Prostate gland (tissue), 2 donors: Measurements from ENCODE around the gene ZNF536. TPM values are rescaled to one million over a fixed set of nuclear protein-coding genes. Genes with fewer than 3 reads are reported as not detected.

Experiments used
- DNase-seq: peaks from one replicate; pipeline ENCODE4 v3.0.0-alpha.2; 2019; ENCODE audit warnings: low spot score
- H3K27ac ChIP-seq, 2 donors: fragments of 200-600 bp; sonication (generic); 2 replicates each; pipeline ENCODE4 v1.5.1; 2017 to 2019
- H3K27me3 ChIP-seq: fragments of 200-600 bp; sonication (generic); replicated peaks from 2 replicates; pipeline ENCODE4 v1.5.1; 2019; ENCODE audit not compliant: insufficient read depth
- H3K36me3 ChIP-seq, 2 donors: fragments of 200-600 bp; sonication (generic); 1 replicate in 1 of 2; 2 replicates in 1 of 2; pipeline versions ENCODE4 v1.5.1 to v1.8.1; 2017 to 2019
- H3K4me1 ChIP-seq: fragments of 200-600 bp; sonication (generic); replicated peaks from 2 replicates; pipeline ENCODE4 v1.5.1; 2019
- H3K4me3 ChIP-seq, 2 donors: fragments of 200-600 bp; sonication (generic); 2 replicates each; pipeline ENCODE4 v1.5.1; 2017 to 2019
- H3K9me3 ChIP-seq: fragments of 200-600 bp; sonication (generic); 2 replicates; pipeline ENCODE4 v1.5.1; 2017
- CTCF ChIP-seq, 4 experiments: fragments of 200-600 bp in 2 of 4; fragments of 450-650 bp in 2 of 4; sonication (generic) in 2 of 4; IDR thresholded peaks; 1 replicate in 3 of 4; 2 replicates in 1 of 4; pipeline ENCODE4 v1.5.1; 2016 to 2019; ENCODE audit warnings: antibody characterized with exemption in 4 of 4, mild to moderate bottlenecking in 2 of 4, moderate library complexity in 2 of 4
- POLR2A ChIP-seq: fragments of 450-650 bp; IDR thresholded peaks from one replicate; pipeline ENCODE4 v1.6.1; 2016; ENCODE audit warnings: antibody characterized with exemption, mild to moderate bottlenecking
- POLR2AphosphoS5 ChIP-seq: sonication (generic); formaldehyde crosslinking; IDR thresholded peaks from one replicate; pipeline ENCODE4 v1.6.1; 2017; ENCODE audit warnings: antibody characterized with exemption
- WGBS: methylation state at CpG from one replicate; pipeline ENCODE4 v1.1.5; 2018; 5-methylcytosine and 5-hydroxymethylcytosine counted together
- intact Hi-C: fragments of 100-400 bp; cut with DNase I; formaldehyde crosslinking; loops from one replicate; pipeline ENCODE4 v1.14.2; 2022
- total RNA-seq, 2 donors: library from RNA; depleted of rRNA; stranded (reverse); fragments of >200 nt; gene quantifications; one replicate each; pipeline ENCODE4 v1.1.0, GENCODE V29; 2016

The ZNF536 gene
- total RNA-seq, 2 donors from 2014 or later = 1.1 to 42.0 TPM

- Histone ChIP-seq H3K27me3 (no peaks in the 10 kb centered on the region), H3K9me3 (no peaks in the 10 kb centered on the region), H3K4me1 (no peaks in the 10 kb centered on the region), H3K4me3 (no peak overlapping the region), H3K27ac (no peak overlapping the region), H3K36me3 (no peaks in the 10 kb centered on the region)
- WGBS = 92% methylated on average over 4 of the region's 4 CpGs
- intact Hi-C loops = no loop called here
- DNase-seq = no peak
- TF ChIP-seq POLR2A = no peak
- no peak for TF ChIP-seq CTCF (IDR thresholded peaks at IDR 0.05)
- no peak for TF ChIP-seq POLR2AphosphoS5
Measured at GRCh38 chr19:30471441-30471840, 99.3 kb downstream of the ZNF536 start.

- intact Hi-C loops = no loop called here
- WGBS = 81% methylated on average over 5 of the region's 5 CpGs
- no peaks in the 10 kb centered on the region for H3K27me3 ChIP-seq
Measured at GRCh38 chr19:30473334-30473867, 101.2 kb downstream of the ZNF536 start.

GRCh38 chr19:30476997-30477396 is 104.8 kb downstream of the ZNF536 start:
- Histone ChIP-seq H3K36me3 (no peaks in the 10 kb centered on the region), H3K9me3 (no peaks in the 10 kb centered on the region), H3K4me1 (no peaks in the 10 kb centered on the region), H3K4me3 (no peak overlapping the region), H3K27me3 (no peaks in the 10 kb centered on the region), H3K27ac (no peak overlapping the region)
- 84% methylated on average over 2 of the region's 2 CpGs for WGBS
- intact Hi-C loops = no loop called here
- TF ChIP-seq POLR2A (no peak), CTCF (IDR thresholded peaks at IDR 0.05) (no peak), POLR2AphosphoS5 (no peak)
- DNase-seq = no peak

More at GRCh38 chr19:30473334-30473867, 101.2 kb downstream of the ZNF536 start:
- Histone ChIP-seq H3K9me3 (no peaks in the 10 kb centered on the region), H3K4me3 (no peak overlapping the region), H3K27ac (no peak overlapping the region), H3K36me3 (no peaks in the 10 kb centered on the region), H3K4me1 (no peaks in the 10 kb centered on the region)
- DNase-seq = no peak
- TF ChIP-seq POLR2A (no peak), CTCF (IDR thresholded peaks at IDR 0.05) (no peak), POLR2AphosphoS5 (no peak)

GRCh38 chr19:30479231-30479630 is 107.0 kb downstream of the ZNF536 start:
- H3K36me3 ChIP-seq = no peaks in the 10 kb centered on the region
- no peaks in the 10 kb centered on the region for H3K27me3 ChIP-seq
- no peak for DNase-seq
- no peak overlapping the region for H3K27ac ChIP-seq
- TF ChIP-seq POLR2AphosphoS5 = no peak
- no peak for TF ChIP-seq CTCF (IDR thresholded peaks at IDR 0.05)
- TF ChIP-seq POLR2A = no peak
- H3K4me1 ChIP-seq = no peaks in the 10 kb centered on the region
- WGBS = 28% methylated on average over 7 of the region's 7 CpGs
- H3K4me3 ChIP-seq = no peak overlapping the region
- intact Hi-C loops = no loop called here
- H3K9me3 ChIP-seq = no peaks in the 10 kb centered on the region

- Histone ChIP-seq H3K27me3 (no peaks in the 10 kb centered on the region), H3K4me1 (no peaks in the 10 kb centered on the region), H3K9me3 (no peaks in the 10 kb centered on the region), H3K4me3 (no peak overlapping the region), H3K36me3 (no peaks in the 10 kb centered on the region), H3K27ac (no peak overlapping the region)
- DNase-seq = no peak
- TF ChIP-seq POLR2A (no peak), CTCF (IDR thresholded peaks at IDR 0.05) (no peak), POLR2AphosphoS5 (no peak)
- 23% methylated on average over 6 of the region's 6 CpGs for WGBS
- intact Hi-C loops = no loop called here
Measured at GRCh38 chr19:30480097-30480496, 107.9 kb downstream of the ZNF536 start.
